HG02840 (cell line): ENCODE measurements around the gene ADAT3.
A peak's percentile ranks its signal among the peaks of the same experiment; 100 is the strongest.
"Not testable (repeated sequence)": the region's sequence is repeated elsewhere in the genome, so short reads cannot be mapped to it uniquely, and the experiment has no call there.

Source experiments
- ATAC-seq: cut with Tn5 transposase; IDR thresholded peaks from one replicate; pipeline ENCODE4 v1.9.1; 2021; ENCODE audit warnings: mild to moderate bottlenecking, moderate library complexity, moderate number of reproducible peaks; ENCODE audit not compliant: unreplicated experiment, low FRiP score

ADAT3 gene

GRCh38 chr19:1866693-1867348 is 38.4 kb upstream of the ADAT3 start:
- no peak for ATAC-seq

DNA sequence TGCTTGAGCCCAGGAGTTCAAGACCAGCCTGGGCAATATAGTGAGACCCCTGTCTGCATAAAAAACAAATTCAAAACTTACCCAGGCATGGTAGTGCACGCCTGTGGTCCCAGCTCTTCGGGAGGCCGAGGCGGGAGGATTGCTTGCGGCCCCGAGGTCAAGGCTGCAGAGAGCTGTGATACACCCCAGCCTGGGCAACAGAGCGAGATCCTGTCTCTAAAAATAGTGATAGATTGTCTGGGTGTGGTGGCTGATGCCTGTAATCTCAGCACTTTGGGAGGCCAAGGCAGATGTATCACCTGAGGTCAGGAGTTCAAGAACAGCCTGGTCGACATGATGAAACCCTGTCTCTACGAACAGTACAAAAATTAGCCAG is 37.9 kb upstream of the ADAT3 start:
- ATAC-seq, result no peak

DNA sequence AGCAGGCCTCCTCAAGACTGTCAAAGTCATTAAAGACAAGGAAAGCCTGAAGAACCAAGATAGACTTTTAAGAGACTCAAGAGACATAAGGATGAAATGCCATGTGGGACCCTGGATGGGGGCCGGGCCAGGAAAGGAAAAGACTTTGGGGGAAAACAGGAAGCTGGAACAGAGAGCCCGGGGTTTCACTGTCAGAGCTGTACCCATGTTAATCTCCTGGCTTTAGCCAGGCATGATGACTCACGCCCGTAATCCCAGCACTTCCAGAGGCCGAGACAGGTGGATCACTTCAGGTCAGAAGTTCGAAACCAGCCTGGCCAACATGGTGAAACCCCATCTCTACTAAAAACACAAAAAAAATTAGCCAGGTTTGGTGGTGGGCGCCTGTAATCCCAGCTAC is 36.2 kb upstream of the ADAT3 start:
- no peak for ATAC-seq

DNA sequence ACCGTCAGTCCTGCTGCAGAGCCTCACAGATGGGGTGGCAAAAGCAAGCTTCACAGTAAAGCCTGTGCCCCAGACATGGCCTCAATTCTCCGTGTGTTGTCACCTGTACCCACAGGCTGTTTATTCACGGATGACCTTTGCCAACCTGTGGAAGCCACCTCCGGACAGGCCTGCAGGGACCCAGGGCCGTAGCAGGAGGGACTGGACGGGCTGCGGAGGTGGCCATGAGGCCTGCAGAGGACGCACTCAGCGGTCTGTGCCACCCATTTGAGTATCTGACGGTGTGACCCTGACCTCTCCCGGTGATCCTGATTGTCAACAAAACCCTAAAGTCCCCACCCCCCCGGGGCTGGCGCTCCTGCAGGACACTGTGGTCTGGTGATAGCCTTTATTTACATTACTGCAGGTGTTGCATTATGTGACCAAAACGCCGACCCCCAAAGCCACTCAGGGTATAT is 34.0 kb upstream of the ADAT3 start:
- no peak for ATAC-seq

DNA sequence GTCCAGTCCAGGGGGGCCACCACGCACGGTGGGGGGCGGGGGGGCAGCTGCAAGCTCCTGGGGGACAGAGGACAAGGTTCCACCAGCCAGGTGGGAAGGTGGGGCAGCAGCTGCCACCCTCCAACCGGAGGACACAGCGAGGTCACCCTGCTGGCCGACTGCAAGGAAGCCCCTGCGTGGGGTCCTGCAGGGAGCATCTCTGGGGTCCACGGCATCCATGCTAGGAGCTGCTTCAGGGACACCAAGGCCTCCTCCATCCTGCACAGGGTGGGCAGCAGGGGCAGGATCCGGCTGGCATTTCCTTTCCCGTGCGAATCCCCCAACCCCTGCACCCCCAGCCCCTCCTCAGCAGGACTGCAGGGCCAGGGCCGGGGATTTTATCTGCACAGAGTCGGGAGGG is 33.6 kb upstream of the ADAT3 start:
- ATAC-seq, result no peak

DNA sequence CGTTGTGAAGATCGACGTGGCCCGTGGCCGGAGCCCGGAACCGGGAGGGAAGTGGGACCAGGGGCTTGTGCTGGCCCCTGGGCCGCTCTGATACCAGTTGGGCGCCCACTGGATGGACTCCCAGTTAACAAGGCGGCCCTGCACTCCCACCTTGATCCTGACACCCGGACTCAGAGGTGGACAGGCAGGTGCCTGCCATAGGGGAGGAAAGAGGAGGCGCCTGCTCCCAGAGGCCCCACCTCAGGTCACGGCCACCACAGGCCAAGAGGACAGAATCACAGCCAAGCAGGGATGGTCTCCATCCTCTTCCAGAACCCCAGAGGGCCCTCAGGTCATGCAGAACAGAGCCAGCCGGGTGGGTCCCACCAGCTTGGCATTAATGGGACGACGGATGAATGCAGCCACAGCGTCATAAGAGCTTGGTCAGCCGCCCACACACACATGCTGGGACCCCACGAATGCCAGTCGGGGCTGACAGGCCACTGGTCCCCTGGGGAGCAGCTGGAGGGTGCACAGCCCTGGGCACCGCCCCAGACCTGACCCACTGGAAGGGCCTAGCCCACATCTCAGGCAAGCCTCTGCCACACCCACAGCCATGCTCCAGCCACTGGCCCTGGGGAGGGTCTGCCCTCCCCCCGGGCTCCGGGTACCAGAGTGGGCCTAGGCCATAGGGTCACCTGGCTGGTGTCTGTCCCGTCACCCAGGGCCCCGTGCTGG is 32.2 kb upstream of the ADAT3 start:
- ATAC-seq, result no peak

- ATAC-seq, result no peak
These were observed 31.4 kb upstream of the ADAT3 start for GRCh38 chr19:1873524-1874473.

DNA sequence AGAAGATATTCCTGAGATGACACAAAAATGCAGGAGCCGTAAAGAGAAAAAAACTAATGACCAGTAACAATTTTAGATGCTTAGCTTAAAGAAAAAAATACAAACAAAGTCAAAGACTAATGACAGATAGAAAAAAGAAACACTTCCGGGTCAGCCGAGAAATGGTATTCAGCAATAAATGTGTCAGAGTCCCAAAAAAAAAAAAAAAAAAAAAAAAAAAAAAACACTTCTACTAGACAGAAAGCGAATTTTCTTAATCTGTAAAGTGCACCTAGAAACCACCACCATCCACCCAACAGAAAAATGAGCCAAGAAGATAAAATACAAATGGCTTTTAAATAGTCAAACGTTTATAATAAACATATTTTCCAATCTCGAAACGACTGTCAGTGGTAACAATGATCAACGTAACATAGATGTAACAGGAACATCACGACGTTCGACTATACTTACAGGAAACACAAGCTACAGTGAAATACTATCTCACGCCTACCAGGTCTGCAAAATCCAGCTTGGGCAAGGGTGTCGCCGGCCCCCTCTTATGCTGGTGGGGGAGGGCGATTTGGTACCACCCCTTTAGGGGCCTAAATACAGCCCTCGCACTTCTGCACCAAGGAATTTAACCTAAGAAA is 30.5 kb upstream of the ADAT3 start:
- no peak for ATAC-seq

DNA sequence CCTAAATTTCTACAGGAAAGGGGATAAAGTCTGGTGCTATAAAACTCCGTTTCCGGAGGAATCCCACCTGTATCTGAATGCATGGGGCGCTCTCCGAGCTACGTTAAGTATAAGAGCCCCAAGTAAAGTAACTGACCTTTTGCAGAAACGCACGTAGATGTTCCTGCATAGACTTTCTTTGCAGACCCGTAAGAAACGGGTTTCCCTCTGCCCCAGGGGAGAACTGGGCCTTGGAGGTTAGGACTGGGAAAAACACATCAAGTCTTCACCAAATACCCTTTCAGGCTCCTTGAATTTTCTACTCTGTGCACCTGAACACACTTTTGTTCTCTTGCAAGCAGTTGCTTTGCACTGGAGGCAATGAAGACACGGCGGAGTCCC is 29.9 kb upstream of the ADAT3 start:
- peak; percentile 10 for ATAC-seq

GRCh38 chr19:1875646-1876495 is 29.3 kb upstream of the ADAT3 start:
- ATAC-seq, result peak; percentile 64

GRCh38 chr19:1876496-1877279 is 28.5 kb upstream of the ADAT3 start:
- not testable (repeated sequence) for ATAC-seq

- not testable (repeated sequence) for ATAC-seq
These were observed 27.9 kb upstream of the ADAT3 start for GRCh38 chr19:1877280-1877660.

DNA sequence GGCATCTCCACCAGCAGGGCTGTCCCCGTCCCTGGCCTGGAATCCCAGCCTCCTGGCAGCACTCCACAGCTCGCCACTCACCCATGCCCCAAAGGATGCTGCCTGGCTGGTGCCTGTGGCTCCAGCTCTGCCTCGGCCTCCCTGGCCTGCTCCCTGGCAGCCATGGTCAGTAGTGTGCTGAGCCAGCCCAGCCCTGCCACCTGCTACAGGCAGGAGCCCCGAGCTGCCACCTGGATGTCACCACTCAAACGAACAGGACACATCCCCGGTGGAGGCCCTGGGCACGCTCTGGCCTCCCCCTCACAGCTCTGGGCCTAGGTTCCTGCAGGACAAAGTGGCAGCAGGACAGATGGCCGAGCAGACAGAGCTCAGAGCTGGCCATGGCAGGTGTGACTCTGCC is 26.6 kb upstream of the ADAT3 start:
- not testable (repeated sequence) for ATAC-seq

- ATAC-seq, result not testable (repeated sequence)
These were observed 25.2 kb upstream of the ADAT3 start for GRCh38 chr19:1879982-1880381.

DNA sequence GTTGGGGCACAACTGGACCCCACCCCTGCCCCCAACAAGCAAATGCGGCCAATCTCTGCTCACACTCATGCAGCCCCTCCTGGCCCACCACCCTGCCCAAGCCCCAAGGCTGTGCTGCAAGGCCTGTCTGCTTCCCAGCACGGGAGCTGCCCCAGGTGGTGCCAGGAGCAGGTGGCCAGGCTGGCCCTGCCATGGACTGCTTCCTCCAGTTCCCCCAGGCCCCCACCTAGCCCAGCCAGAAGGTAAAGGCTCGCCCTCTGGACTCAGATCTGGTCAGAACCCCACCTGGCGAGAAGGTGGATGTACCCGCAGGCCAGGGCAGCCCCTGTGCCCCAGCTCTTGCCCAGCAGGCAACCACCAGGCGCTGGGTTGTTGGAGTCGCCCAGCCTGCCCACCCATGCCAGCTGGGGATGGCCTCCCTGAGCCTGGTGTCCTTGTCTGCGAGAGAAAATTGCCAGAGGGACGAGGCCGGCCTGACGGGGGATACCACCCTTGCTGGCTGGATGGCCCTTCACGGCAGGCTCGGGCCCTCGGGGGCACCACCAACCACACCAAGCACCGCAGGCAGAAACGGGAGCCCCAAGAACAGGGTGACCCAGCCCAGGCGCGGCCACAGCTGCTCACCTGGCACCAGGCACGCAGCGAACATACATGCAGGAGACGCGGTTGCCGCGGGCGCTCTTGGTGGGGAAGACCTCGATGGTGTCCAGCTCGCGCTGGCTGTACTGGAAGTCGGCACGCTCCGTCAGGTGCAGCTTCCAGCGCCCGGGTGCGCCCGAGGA is 24.4 kb upstream of the ADAT3 start:
- ATAC-seq, result no peak

DNA sequence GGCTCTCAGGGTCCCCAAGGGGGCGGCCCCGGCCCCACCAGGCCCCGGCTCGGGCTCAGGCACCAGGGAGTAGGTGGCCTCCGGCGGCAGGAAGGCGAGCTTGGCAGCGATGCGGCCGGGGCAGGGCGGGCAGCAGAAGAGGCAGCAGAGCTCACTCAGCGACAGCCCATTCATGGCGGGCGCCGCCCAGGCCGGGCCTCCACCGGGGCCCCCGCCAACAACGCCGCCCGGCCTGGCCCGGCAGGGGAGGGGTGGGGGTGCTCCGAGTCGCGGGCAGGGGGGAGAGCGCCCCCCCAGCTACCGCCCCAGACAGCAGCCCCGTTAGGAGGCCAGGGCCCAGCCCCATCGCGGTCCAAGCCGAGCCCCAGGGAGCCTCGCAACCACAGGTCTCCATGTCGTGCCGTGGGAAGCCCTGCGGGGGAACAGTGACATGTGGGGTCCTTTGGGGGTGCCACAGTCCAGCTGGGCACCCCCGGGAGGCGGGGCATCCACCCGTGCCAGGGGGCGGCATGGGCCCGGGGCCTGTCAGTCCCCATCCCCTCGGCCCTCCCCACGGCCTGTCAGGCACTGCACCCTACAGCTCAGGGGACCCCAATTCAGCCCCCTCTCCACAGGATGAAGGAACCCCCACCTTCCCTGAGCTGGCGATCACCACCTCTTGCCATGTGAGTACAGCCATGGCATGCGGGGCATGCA is 23.7 kb upstream of the ADAT3 start:
- not testable (repeated sequence) for ATAC-seq

DNA sequence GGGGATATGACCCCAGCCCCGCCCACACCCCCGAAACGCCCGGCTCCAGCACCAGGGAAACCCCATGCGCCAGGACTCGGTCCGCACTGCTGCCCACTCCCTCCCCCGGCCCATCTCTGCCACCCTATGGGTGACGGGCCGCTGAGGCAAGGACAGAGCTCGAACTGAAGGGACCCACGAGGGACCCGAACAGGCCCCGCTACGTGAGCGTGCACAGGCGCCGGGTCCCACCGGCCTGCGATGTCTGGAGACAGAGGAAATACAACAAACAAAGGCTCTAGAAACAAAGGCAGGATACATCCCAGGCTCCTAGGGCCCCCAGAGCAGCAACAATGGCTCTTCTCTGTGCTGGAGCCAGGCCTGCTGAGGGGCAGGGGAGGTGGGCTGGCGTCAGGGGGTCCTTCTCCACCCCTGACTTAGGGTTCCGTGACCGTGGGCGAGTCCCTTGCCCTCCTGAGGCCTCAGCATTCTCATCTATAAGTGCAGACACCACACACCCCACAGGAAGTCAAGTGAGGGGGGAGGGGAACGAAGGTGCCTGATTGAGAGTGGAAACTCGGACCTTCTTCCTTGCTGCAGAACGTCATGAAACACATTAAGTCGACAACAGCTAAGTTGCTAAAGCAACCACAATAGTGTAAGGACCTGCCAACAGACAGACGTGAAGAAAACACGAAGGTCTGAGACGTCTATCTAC is 23.0 kb upstream of the ADAT3 start:
- no peak for ATAC-seq
